H1 (cell line): Measurements from ENCODE around the gene ADGRB2. TPM values are rescaled to one million over a fixed set of nuclear protein-coding genes. Genes with fewer than 3 reads are reported as not detected.

Experiments
- CHD7 ChIP-seq: fragments of 300-600 bp; sonication (generic); IDR thresholded peaks from 2 replicates; pipeline ENCODE4 v1.7.1; 2012; ENCODE audit warnings: low read length, moderate library complexity, mild to moderate bottlenecking, inconsistent platforms; ENCODE audit not compliant: insufficient replicate concordance
- EGR1 ChIP-seq: IDR thresholded peaks from 2 replicates; pipeline ENCODE4 v1.6.1; 2011; ENCODE audit warnings: low read depth, low read length, borderline replicate concordance
- polyA plus RNA-seq, 7 experiments: library from polyadenylated mRNA; depleted of rRNA in 3 of 7; stranded (reverse) in 5 of 7; unstranded in 2 of 7; fragments of >200 nt in 5 of 7; fragments of 200-250 nt in 2 of 7; gene quantifications; 1 replicate in 5 of 7; 2 replicates in 1 of 7; 4 replicates in 1 of 7; pipeline versions ENCODE4 v1.2.1 to v1.2.3, GENCODE V29; 2011 to 2013; ENCODE audit warnings: missing spikeins in 2 of 7, mixed read lengths in 2 of 7
- total RNA-seq: library from RNA; stranded (reverse); fragmentation: NEBNext Ultra II Directional; extraction: Animal tissue kit (Norgen Biotek cat#: 25700); gene quantifications from 2 replicates; pipeline ENCODE4 v1.2.1, GENCODE V29; 2021
- TF ChIP-seq, protein P1 (sequence below): IDR thresholded peaks from 2 replicates; pipeline ENCODE4 v1.6.1; 2012; ENCODE audit warnings: low read length, inconsistent platforms

ADGRB2 gene
- total and polyA plus RNA-seq, 2 of the 8 experiments (the other 6 are each of a cell fraction or from before 2014, with no cell fraction given) = 15.6 to 26.2 TPM

- TF ChIP-seq CHD7 (no peak), EGR1 (no peak)
- TF ChIP-seq, protein P1, sequence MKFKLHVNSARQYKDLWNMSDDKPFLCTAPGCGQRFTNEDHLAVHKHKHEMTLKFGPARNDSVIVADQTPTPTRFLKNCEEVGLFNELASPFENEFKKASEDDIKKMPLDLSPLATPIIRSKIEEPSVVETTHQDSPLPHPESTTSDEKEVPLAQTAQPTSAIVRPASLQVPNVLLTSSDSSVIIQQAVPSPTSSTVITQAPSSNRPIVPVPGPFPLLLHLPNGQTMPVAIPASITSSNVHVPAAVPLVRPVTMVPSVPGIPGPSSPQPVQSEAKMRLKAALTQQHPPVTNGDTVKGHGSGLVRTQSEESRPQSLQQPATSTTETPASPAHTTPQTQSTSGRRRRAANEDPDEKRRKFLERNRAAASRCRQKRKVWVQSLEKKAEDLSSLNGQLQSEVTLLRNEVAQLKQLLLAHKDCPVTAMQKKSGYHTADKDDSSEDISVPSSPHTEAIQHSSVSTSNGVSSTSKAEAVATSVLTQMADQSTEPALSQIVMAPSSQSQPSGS = no peak
- TF ChIP-seq, all 59 proteins: peak for 0
These were observed 28.0 kb upstream of the ADGRB2 start (continued) for GRCh38 chr1:31792116-31792515.
